ENCODE data around the gene EYA4.

DNA sequence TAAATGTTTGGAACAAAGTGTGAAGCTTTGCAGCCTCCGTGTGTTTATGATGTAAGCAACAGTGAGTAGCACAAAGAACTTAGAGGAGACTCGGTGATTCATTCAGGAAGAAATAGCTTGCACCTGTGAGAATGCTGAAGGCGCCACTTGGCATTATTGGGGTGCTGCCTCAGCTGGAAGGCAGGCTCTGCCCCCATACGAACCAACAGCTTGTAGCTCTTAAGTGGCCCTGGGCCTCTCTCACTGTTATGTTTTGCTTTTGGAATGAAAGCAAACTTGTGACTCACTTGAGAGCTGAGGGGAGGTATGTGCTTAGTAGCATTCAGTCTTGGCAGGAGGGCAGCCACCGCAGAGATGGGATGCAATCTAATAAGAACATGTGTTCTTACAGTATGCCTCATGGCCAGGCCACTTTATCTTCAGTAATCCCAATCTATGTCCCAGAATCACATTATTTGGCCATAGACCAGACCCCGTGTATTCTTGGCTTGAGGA, 310.7 kb downstream of the EYA4 start:
- TF ChIP-seq, protein P1, sequence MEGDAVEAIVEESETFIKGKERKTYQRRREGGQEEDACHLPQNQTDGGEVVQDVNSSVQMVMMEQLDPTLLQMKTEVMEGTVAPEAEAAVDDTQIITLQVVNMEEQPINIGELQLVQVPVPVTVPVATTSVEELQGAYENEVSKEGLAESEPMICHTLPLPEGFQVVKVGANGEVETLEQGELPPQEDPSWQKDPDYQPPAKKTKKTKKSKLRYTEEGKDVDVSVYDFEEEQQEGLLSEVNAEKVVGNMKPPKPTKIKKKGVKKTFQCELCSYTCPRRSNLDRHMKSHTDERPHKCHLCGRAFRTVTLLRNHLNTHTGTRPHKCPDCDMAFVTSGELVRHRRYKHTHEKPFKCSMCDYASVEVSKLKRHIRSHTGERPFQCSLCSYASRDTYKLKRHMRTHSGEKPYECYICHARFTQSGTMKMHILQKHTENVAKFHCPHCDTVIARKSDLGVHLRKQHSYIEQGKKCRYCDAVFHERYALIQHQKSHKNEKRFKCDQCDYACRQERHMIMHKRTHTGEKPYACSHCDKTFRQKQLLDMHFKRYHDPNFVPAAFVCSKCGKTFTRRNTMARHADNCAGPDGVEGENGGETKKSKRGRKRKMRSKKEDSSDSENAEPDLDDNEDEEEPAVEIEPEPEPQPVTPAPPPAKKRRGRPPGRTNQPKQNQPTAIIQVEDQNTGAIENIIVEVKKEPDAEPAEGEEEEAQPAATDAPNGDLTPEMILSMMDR (IDR thresholded peaks at IDR 0.05), result no peak
- TF ChIP-seq POLR2A (IDR thresholded peaks at IDR 0.05), result no peak
